Measurements from ENCODE around the gene ANKRD33B.

The ANKRD33B gene

DNA sequence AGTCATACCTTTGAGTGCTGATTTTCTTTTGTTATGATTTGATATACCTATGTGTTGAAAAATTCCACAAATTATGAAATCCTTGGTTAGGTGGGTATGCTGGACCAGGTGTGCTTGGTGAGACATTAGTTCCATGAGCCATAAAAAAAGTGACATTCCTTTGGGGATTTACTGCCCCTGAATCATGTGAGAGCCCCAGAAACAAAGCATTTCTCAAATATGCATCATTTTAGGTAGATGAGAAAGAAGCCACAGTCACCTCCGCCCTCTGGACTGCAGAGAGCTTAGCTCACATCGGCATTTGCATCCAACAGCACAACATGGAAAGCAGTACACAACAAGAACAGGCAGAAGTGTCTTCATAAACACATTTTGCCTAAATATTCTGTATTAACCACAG lies 141.9 kb downstream of the ANKRD33B start:
- no peak for DNase-seq

DNA sequence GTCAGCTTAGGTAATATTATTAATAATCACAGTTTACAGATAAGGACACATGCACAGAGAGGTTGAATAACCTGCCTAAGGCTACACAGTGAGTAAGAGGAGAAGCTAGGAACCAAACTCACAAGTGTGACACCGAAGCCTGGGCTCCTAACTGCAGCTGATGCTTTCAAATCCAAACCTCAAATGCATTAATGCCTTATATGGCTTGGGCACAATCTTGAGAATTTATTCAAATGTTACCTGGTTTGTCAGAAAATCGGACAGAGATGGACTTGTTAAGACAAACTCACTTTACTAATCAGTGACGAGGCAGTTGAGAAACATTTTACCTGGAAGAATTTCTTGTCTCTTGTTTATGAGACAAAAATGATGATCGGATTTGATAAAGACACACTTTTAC lies 142.5 kb downstream of the ANKRD33B start:
- no peak for DNase-seq
